Dendritic cell treated with granulocyte-macrophage colony-stimulating factor and Interleukin-4, amounts not matched to agents 40 ng/mL and 50 ng/mL, for 4 days (primary cell): Measurements from ENCODE around the gene EIPR1.
"Not testable (repeated sequence)": the region's sequence is repeated elsewhere in the genome, so short reads cannot be mapped to it uniquely, and the experiment has no call there.

Experiments used
- H3K27ac Mint-ChIP-seq: one replicate; pipeline ENCODE4 v1.8.0; 2022; ENCODE audit warnings: mild to moderate bottlenecking, mixed read lengths
- H3K27me3 Mint-ChIP-seq: one replicate; pipeline ENCODE4 v1.8.0; 2022; ENCODE audit warnings: mild to moderate bottlenecking, mixed read lengths
- H3K36me3 Mint-ChIP-seq: one replicate; pipeline ENCODE4 v1.8.0; 2022; ENCODE audit warnings: low read depth, mixed read lengths
- H3K4me1 Mint-ChIP-seq: one replicate; pipeline ENCODE4 v1.8.0; 2022; ENCODE audit warnings: low read depth, mixed read lengths
- H3K4me3 Mint-ChIP-seq: one replicate; pipeline ENCODE4 v1.8.0; 2022; ENCODE audit warnings: mild to moderate bottlenecking, moderate library complexity, mixed read lengths
- H3K9me3 Mint-ChIP-seq: one replicate; pipeline ENCODE4 v1.8.0; 2022; ENCODE audit warnings: mixed read lengths
- intact Hi-C: fragments of 100-400 bp; cut with micrococcal nuclease; formaldehyde crosslinking; loops from one replicate; pipeline ENCODE4 v1.15.0; 2022

EIPR1 gene

DNA sequence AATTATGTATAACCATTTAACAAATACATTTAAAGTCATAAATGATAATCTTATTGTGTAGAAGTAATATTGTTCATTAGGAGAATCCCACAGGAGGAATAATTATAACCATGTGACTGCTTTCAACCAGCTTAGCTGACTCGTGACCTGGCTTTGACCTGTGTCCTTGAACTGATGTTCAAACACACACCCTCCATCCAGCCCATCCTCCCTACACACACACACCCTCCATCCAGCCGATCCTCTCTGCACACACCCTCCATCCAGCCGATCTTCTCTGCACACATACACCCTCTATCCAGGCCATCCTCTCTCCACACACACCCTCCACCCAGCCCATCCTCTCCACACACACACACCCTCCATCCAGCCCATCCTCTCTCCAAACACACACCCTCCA lies 83.5 kb downstream of the EIPR1 start:
- Mint-ChIP-seq H3K9me3 (no peaks in the 10 kb centered on the region), H3K4me3 (no peak overlapping the region), H3K4me1 (no peaks in the 10 kb centered on the region), H3K36me3 (peaks cover 16% of the 10 kb centered on the region), H3K27ac (no peak overlapping the region), H3K27me3 (no peaks in the 10 kb centered on the region)
- intact Hi-C loops, result no loop called here

DNA sequence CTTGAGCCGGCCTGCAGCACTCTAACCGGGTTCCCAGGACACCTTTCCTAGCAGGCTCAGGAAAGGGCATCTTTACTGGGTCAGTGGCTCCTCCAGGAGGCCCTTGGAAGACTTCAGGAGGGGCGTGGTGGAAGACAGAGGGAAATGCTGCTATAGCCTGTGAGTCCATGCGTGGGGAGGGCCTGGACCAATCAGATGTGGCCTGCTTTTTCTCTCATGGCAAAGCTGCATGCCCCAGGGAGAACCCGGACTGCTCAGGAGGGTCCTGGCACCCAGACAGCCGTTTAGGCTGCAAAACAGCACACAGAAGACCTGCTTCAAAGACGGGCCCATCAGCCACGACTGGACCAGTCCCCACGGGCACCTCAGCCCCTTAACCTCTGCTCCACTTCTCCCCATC lies 84.4 kb downstream of the EIPR1 start:
- intact Hi-C loops, result no loop called here
- Mint-ChIP-seq H3K27me3 (no peaks in the 10 kb centered on the region), H3K4me3 (no peak overlapping the region), H3K9me3 (no peaks in the 10 kb centered on the region), H3K36me3 (peaks cover 7% of the 10 kb centered on the region), H3K27ac (no peak overlapping the region), H3K4me1 (no peaks in the 10 kb centered on the region)

DNA sequence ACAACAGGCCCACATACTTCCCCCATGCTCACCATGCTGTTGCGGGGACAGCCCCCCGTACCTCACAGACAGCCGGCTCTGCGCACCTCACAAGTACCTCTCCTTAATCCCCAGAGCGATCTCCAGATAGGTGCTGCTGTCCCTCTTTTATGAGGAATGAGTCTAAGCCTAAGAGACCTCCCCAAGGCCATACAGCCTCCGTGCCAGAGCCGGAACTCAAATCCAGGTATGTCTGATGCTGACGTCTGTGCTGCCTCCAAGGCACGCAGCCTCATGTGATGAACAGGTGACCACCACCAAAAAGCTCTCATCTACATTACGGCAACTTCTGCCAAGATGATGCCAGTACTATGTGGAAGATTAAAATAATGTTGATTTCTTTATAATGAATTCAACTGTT lies 85.2 kb downstream of the EIPR1 start:
- H3K4me1 Mint-ChIP-seq, result no peaks in the 10 kb centered on the region
- intact Hi-C loops, result no loop called here
- no peak overlapping the region for H3K4me3 Mint-ChIP-seq
- H3K27me3 Mint-ChIP-seq, result no peaks in the 10 kb centered on the region
- H3K36me3 Mint-ChIP-seq, result peaks cover 7% of the 10 kb centered on the region
- H3K9me3 Mint-ChIP-seq, result peaks cover 5% of the 10 kb centered on the region
- no peak overlapping the region for H3K27ac Mint-ChIP-seq

DNA sequence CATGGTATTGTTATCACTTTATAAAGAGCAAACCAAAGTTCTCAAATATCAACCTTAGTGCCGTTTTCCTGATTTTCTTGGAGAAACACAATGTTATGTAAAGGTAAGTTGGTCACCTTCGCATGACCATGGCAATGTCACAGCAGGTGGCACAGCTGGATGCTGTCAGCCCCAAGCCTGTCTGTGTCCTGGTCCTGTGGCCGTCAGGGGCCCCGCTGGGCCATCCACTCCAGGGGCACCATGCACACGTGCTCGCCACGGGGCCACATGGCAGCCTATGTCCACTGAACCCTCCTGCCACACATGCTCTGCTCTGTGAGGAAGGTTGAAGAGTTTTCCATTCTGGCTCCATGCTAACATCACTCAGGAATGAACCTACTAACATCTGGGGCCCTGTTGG lies 85.9 kb downstream of the EIPR1 start:
- Mint-ChIP-seq H3K27me3 (no peaks in the 10 kb centered on the region), H3K36me3 (peaks cover 7% of the 10 kb centered on the region), H3K27ac (no peak overlapping the region), H3K9me3 (peaks cover 11% of the 10 kb centered on the region), H3K4me1 (no peaks in the 10 kb centered on the region), H3K4me3 (no peak overlapping the region)
- intact Hi-C loops, result no loop called here

DNA sequence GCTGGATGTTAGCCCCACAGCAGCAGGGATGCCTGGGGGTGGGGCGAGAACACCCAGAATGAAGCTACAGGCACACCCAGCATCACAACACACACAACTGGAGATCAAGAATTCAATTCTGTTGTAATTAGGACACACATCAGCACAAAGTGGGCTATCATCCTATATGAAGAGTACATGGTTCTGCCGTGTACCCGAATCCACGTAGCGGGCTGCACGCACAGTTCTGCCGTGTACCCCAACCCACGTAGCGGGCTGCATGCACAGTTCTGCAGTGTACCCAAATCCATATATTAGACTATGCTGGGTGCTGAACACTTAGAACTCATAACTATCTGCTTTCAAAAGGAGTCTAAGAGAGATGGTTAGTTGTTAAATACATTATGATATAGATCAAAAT lies 86.5 kb downstream of the EIPR1 start:
- H3K36me3 Mint-ChIP-seq, result peaks cover 7% of the 10 kb centered on the region
- H3K27ac Mint-ChIP-seq, result no peak overlapping the region
- H3K27me3 Mint-ChIP-seq, result no peaks in the 10 kb centered on the region
- H3K4me3 Mint-ChIP-seq, result no peak overlapping the region
- intact Hi-C loops, result no loop called here
- H3K4me1 Mint-ChIP-seq, result no peaks in the 10 kb centered on the region
- peaks cover 11% of the 10 kb centered on the region for H3K9me3 Mint-ChIP-seq

DNA sequence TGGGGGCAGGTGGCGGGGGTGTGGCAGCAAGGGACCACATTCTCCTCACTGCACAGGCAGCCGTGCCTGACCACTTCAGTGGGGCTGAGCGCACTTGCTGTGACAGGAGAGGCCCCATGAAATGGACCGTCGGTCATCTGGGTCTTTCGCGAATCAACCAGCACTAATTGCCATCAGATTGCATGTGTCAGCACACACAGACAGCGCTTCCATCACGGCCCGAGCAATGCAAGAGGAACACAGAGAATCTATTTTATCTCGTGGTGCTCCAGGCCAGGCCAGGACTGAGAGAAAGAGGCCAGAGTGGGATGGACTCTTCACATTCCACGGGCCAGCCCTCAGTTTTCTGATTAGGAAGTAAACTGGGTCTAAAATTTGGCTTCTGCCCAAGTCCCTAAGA lies 87.0 kb downstream of the EIPR1 start:
- no peaks in the 10 kb centered on the region for H3K4me1 Mint-ChIP-seq
- H3K27ac Mint-ChIP-seq, result no peak overlapping the region
- peaks cover 7% of the 10 kb centered on the region for H3K36me3 Mint-ChIP-seq
- no peak overlapping the region for H3K4me3 Mint-ChIP-seq
- intact Hi-C loops, result no loop called here
- H3K9me3 Mint-ChIP-seq, result peaks cover 11% of the 10 kb centered on the region
- no peaks in the 10 kb centered on the region for H3K27me3 Mint-ChIP-seq

DNA sequence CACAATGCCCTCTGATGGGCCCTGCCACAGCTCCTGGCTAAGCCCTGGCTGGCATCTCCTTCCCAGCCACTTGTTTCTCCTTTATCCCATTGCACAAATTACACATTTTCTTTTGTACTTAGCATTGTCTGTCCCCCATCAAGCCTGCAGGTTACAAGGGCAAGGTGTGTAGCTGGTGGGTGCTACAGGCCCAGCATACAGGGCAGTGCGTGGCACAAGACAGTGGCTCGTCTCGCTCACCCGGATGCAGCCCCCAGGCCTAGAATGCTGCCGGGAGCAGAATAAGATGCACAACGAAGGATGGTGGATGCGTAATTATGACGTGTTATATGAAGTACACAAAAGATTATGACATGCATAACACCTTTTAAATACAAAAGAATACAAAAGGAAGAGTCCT lies 87.6 kb downstream of the EIPR1 start:
- Mint-ChIP-seq H3K36me3 (peaks cover 7% of the 10 kb centered on the region), H3K27ac (no peak overlapping the region), H3K9me3 (peaks cover 11% of the 10 kb centered on the region), H3K4me1 (no peaks in the 10 kb centered on the region), H3K27me3 (no peaks in the 10 kb centered on the region), H3K4me3 (no peak overlapping the region)
- intact Hi-C loops, result no loop called here

DNA sequence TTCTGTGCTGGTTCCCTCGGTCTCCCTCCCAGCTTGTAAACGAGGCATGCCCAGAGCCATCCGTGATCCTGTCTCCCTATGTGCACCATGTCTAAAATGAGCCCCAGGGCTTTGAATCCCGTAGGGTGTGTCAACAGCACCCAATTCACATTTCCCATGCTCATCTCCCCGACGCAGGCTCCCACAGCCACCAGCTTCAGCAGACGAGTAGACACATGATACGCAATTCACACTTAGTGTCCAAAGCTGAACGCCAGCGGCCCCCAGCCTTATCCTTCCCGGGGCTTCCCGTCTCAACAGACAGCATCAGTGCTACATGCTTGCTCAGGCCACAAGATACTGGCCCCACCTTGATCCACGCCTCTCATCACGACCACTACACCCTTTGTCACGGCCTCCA lies 88.1 kb downstream of the EIPR1 start:
- Mint-ChIP-seq H3K4me1 (no peaks in the 10 kb centered on the region), H3K27ac (no peak overlapping the region), H3K36me3 (peaks cover 7% of the 10 kb centered on the region), H3K4me3 (no peak overlapping the region), H3K9me3 (peaks cover 11% of the 10 kb centered on the region), H3K27me3 (no peaks in the 10 kb centered on the region)
- intact Hi-C loops, result no loop called here

DNA sequence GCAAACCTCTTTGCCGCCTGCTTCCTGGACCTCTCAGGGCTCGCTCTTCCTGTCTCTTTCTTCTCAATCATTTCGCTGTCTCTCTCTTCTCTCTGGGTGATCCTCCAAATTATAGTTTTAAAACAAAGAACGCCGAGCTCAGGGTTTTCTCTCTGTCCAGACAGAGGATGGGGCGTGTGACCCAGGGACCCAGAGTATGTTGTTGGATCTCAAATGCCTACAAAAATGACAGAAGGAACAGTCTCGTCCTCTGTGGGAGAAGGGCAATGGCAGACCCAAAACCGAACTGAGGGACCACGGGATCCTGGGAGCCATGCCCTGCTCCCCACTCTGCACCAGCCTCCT lies 88.5 kb downstream of the EIPR1 start:
- no peak overlapping the region for H3K4me3 Mint-ChIP-seq
- intact Hi-C loops, result no loop called here
- no peaks in the 10 kb centered on the region for H3K4me1 Mint-ChIP-seq
- no peaks in the 10 kb centered on the region for H3K27me3 Mint-ChIP-seq
- peaks cover 7% of the 10 kb centered on the region for H3K36me3 Mint-ChIP-seq
- peaks cover 11% of the 10 kb centered on the region for H3K9me3 Mint-ChIP-seq
- H3K27ac Mint-ChIP-seq, result no peak overlapping the region

DNA sequence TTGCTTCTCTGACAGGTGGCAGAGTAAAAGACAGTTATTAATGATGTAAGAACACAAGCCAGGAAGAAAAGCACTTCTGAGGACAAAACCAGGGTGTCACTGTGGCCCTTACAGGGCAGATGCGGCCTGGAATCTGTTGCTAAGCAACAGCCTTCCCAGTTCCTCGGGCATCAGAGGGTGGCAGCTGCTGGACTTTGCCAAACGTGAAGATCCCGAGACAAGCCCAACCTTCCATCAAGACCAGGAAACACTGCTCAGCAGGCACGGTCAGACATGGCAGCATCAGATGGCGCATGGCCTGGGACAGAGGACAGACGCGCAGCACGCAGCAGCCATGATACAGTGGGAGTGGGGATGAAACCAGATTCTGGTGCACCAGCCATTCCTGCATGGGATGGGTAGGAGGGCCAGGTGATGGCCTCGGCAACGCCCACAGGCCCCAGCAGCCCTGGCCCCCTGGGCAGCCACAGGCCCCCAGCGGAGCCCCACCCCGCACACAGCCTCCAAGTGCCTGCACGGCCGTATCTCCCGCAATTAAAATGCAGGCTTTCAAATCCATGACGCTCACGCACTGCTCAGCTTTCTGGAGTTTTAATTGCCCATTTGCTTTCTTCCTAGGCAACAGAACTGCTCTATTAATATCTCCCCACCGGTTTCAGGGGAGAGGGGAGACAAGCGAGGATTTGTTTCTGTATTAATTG lies 89.0 kb downstream of the EIPR1 start:
- peaks cover 7% of the 10 kb centered on the region for H3K36me3 Mint-ChIP-seq
- H3K27ac Mint-ChIP-seq, result no peak overlapping the region
- H3K4me3 Mint-ChIP-seq, result no peak overlapping the region
- H3K9me3 Mint-ChIP-seq, result peaks cover 11% of the 10 kb centered on the region
- intact Hi-C loops, result no loop called here
- no peaks in the 10 kb centered on the region for H3K4me1 Mint-ChIP-seq
- no peaks in the 10 kb centered on the region for H3K27me3 Mint-ChIP-seq

DNA sequence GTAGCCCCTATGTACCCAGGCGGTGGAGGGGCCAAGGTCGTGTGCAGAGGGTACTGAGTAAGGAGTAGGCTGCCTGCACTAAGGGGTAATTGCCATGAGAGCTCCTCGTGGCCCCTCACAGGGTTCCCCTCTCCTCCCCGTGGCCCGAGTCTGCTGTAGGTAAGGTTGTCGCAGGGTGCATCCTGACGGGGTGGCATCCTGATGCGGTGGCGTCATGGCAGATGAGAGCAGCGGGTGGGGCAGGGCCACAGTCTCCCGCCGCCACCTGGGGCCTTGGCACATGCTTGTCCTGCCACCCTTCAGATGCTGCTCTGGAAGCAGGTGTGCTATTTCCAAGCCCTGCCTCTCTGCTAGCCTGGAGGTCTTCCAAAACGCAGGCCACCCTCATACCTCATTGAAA lies 89.7 kb downstream of the EIPR1 start:
- intact Hi-C loops, result no loop called here
- Mint-ChIP-seq H3K9me3 (peaks cover 11% of the 10 kb centered on the region), H3K27ac (no peak overlapping the region), H3K4me1 (no peaks in the 10 kb centered on the region), H3K27me3 (no peaks in the 10 kb centered on the region), H3K4me3 (no peak overlapping the region), H3K36me3 (peaks cover 7% of the 10 kb centered on the region)

DNA sequence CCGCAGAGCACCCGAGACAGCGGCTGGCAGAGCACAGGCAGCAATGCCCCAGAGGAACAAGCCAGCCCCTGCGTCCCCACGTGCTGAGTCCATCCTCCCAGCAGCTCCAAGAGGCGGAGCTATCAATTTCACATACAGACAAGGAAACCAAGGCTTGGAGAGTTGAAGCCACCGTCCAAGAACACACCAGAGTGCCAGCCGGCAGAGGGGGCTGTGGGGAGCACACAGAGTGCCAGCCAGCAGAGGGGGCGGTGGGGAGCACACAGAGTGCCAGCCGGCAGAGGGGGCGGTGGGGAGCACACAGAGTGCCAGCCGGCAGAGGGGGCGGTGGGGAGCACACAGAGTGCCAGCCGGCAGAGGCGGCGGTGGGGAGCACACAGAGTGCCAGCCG lies 91.0 kb downstream of the EIPR1 start:
- H3K36me3 Mint-ChIP-seq, H3K27ac Mint-ChIP-seq, H3K4me1 Mint-ChIP-seq, H3K4me3 Mint-ChIP-seq, H3K27me3 Mint-ChIP-seq, intact Hi-C loops: not testable (repeated sequence)
- H3K9me3 Mint-ChIP-seq, result peaks cover 11% of the 10 kb centered on the region

DNA sequence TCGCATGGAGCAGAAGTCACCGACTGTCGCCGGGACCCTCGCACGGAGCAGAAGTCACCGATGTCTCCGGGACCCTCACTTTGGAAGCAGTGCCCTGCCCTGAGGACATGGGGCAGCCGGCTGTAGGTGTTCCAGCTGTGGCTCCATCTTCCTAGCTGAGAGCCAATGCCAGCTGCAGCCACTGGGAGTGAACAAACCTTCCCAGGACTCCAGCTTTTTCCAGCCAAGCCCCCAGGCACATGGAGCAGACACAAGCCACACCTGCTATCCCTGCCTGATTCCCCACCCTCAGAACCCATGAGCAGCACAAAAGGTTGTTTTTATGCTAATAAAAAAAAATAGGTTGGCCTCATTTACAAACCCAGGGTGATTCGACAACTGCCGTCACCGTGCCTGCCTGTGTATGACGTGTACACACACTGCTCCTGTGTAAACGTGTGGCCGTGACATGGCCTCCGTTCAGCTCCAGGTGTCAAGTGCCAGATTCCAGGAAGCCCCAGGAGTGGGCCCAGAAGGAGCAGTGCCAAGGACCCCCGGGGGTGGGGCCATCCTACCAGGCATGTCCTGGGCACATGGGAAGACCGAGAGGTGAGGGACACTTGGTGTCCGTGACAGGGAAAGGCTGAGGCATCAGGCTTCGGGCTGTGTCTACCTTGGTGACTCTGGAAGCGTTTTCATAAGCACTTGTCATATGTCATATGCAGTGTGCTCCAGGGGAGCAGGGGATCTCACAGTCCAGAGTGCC lies 91.5 kb downstream of the EIPR1 start:
- intact Hi-C loops, result no loop called here
- Mint-ChIP-seq H3K4me3 (no peak overlapping the region), H3K36me3 (peaks cover 2% of the 10 kb centered on the region), H3K4me1 (no peaks in the 10 kb centered on the region), H3K27ac (no peak overlapping the region), H3K27me3 (no peaks in the 10 kb centered on the region), H3K9me3 (peaks cover 11% of the 10 kb centered on the region)

DNA sequence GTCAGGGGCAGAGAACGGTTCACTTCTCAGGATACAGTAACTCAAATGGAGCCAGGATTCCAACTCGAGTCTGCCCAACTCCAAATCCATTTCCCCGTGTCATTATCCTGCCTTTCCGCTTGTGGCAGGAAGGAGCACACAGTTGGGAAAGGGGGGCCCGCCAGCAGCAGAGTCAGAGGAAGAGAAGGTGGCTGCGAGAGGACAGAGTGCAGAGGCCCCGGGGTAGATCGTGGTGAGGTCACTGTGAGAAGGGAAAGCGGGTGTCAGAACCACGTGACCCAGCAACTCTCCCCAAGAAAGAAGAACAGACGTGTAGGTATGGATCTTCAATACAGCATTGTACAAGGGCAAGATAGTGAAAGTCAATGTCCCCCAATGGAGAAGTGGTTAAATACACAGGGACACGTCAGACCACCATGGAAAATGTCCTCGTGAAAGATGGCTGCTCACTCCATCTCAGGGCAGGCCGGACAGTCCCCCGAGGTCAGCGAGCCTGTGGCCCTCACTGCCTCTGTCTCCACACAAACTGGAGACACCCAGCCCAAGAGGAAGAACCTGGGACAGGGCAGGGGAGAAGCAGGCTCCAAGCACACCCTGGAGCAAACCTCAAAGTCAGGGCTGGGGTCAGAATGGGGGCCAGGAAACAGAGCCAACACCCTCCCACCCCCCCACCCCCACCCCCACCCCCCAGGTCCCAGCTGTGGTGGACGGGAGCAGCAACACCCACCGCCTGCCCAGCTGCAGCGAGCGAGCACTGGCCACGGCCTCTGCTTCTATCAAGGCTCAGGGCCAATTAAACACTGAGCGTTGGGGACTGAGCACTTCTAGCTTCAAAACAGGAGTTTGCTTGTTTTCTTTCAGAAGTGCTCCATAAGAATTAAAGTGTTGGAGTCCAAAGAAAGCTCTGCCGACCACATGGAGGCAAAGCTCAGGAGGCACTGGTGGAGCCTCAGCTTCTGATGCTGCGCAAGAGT lies 92.7 kb downstream of the EIPR1 start:
- Mint-ChIP-seq H3K36me3 (peaks cover 12% of the 10 kb centered on the region), H3K4me1 (no peaks in the 10 kb centered on the region), H3K9me3 (peaks cover 11% of the 10 kb centered on the region), H3K4me3 (no peak overlapping the region), H3K27me3 (no peaks in the 10 kb centered on the region), H3K27ac (no peak overlapping the region)
- intact Hi-C loops, result no loop called here
